GM21447 (cell line): ENCODE results near the gene MOG.
"Not testable (repeated sequence)": the region's sequence is repeated elsewhere in the genome, so short reads cannot be mapped to it uniquely, and the experiment has no call there.

Source experiments
- ATAC-seq: cut with Tn5 transposase; IDR thresholded peaks from one replicate; pipeline ENCODE4 v1.9.1; 2021; ENCODE audit not compliant: unreplicated experiment

MOG gene

GRCh38 chr6:29637247-29637646, 19.6 kb upstream of the MOG start:
- ATAC-seq: no peak

DNA sequence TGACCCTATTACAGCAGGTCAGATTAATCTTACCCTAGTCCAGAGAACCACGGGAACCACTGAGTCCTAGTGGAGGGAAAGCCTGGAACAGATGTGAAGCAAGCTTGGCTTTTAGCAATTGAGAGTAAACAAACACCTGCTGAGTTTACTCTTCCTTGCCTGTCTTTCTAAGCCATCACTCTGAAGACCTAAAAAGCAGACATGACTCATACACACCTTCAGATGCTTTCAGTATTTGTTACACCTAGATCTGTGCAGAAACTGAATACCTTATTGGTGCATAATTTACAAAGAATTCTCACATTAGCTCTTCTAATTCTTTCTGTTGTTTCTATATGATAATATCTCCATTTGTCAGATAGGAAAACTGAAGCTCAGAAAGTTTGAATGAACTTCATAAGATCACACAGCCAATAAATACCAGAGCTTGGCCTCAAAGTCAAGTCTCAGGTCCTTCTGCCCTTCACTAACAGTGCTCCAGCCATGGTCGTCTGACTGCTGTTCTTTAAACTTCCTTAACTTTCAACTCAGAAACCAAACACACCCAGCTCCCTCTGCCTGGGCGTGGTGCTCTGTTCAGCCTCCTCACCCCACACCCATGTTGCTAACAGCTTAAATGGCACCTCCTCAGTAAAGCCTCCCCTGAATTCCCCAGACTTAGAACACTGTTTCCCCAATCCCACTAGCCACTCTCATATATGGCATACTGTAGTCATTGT, 15.3 kb upstream of the MOG start:
- no peak for ATAC-seq

DNA sequence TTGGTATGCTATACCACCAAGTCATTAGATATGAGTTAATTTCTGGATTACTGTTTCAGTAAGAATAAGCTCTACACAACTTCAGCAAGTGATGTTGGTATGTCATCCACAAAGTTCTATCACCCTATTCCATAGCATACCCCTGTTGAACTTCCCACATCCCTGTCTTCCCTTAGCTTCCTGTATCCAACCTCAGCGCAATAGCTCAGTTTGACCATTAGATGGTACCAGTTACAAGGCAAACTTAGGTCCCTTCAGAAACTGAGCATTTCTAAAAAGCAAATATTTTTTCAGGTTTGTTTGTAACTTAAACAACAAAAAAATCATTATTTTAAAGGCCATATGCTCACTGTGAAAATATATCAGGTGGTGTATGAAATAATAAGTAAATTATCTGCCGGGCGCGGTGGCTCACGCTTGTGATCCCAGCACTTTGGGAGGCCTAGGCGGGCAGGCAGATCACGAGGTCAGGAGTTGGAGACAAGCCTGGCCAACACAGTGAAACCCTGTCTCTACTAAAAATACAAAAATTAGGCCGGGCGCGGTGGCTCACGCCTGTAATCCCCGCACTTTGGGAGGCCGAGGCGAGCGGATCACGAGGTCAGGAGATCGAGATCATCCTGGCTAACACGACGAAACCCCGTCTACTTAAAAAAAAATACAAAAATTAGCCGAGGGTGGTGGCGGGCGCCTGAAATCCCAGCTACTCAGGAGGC, 8.8 kb upstream of the MOG start:
- ATAC-seq: no peak

- peak; percentile 90 for ATAC-seq
These were observed 6.9 kb upstream of the MOG start for GRCh38 chr6:29649701-29650673.

DNA sequence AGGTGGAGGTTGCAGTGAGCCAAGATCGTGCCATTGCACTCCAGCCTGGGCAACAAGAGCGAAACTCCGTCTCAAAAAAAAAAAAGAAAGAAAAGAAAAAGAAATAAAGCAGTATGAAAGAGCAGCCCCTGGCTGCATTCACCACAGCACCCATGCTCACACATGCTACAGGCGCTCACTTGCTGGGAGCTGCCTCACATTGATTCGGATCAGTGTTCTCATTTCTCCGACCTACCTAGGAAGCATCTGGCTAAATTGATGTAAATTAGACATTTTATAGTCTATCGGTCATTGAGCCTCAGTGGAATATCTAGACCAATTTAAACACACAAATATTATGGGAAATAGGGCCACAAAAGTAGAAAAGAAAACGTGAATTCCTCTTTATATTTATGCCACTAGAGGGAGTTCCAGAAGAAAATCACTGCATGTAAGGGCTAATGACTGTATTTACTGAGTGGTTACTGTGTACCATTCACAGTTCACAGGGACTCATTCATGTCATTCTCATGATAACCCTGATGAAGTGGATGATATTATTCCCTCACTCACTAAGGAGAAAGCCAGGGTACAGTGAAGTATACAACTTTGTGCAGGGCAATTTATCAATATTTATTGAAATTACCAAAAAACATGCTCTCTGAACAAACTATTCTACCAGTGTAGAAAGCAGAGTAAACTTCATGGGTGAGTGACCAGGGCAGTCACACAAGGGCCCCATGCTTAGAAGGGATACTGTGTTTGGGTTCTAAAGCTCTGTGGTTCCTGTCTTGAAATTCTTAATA, 5.3 kb upstream of the MOG start:
- no peak for ATAC-seq

- no peak for ATAC-seq
These were observed 4.7 kb upstream of the MOG start for GRCh38 chr6:29652198-29652584.

GRCh38 chr6:29653452-29654038, 3.3 kb upstream of the MOG start:
- ATAC-seq: no peak

GRCh38 chr6:29655658-29656057, 1.2 kb upstream of the MOG start:
- ATAC-seq: no peak

GRCh38 chr6:29656157-29656556, 735 bp upstream of the MOG start:
- no peak for ATAC-seq

DNA sequence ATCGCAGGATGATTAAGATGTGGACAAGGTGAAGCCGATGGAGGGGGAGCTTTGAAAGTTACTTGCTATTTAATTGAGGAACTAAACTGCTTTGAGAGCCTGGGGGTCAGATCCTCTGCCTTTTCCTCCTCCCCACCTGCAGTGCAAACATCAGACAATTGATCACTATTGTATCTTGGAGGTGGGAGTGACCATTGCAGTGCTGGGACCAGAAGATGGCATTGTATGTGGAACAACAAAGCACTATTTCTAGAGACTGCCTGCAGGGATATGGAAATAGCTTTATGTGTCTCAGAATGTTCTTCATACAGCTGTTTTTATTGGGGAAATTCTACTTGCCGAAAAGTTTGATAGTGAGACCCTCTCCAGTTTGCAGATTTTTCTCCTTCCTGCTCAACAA, 4.2 kb downstream of the MOG start:
- no peak for ATAC-seq

DNA sequence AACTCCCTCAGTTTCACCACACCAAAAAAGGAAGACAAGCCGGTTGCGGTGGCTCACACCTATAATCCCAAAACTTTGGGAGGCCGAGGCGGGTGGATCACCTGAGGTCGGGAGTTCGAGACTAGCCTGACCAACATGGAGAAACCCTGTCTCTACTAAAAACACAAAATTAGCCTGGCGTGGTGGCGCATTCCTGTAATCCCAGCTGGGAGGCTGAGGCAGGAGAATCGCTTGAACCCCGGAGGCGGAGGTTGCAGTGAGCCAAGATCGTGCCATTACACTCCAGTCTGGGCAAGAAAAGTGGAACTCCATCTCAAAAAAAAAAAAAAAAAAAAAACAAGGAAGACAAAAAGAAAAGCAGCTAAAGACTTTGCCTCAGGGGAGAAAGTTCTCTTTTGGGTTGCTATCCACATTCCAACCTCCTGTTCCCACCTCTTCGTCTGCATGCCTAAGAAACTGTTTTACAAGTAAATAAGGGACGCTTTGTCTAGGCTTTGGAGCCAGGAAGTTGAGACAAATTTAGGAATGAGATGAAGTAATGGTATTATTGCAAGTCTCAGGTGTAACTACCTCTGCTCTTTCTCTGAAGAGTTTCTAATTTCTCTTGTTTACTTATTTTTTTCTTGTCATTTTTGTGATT, 4.7 kb downstream of the MOG start:
- not testable (repeated sequence) for ATAC-seq

GRCh38 chr6:29663300-29664042, 6.6 kb downstream of the MOG start:
- ATAC-seq: no peak

GRCh38 chr6:29665942-29666825, 9.3 kb downstream of the MOG start:
- no peak for ATAC-seq

DNA sequence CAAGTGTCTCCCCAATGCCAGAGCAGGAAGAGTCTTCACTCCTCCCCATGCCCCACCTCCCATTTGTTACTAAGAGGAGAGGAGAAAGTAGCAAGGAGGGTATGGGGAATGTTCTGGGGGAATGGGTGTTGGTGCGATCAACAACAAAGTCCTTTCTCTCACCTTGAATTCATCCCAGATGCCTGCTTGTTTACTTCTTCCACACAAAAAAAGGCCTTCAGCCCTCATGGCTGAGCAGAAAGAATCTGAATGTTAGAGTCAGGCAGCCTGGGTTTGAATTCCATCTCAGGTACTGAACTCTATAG, 9.9 kb downstream of the MOG start:
- no peak for ATAC-seq

- ATAC-seq: no peak
These were observed 10.3 kb downstream of the MOG start for GRCh38 chr6:29667158-29667557.

DNA sequence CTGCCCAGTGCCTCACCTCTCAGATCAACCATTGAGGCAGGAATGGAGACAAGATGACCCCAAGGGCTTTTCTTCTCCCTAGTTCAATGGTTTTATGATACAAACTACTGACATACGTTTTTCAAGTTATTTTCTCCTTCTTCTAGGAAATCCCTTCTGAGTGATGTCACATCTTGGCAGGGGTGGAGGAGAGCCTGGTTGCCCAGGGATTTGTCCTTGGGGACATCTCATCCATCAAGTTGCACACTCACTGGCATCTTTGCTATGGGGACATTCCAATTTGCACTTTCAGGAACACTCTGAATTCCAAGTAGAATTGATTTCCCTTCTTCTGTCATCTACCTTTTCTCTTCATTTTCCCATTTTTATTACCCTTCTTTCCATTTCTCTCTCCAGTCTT, 14.1 kb downstream of the MOG start:
- ATAC-seq: no peak

DNA sequence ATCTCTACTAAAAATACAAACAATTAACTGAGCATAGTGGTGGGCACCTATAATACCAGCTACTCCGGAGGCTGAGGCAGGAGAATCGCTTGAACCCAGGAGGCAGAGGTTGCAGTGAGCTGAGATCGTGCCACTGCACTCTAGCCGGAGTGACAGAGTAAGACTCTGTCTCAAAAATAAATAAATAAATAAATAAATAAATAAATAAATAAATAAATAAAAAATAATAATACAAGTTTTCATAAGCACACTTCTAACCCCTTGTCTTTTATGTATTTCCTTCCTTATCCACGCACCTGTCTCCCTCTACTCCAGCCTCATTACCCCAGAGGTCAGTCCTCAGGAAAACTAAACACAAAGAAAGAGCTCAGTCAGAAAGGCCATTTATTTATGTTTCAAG, 15.2 kb downstream of the MOG start:
- ATAC-seq: not testable (repeated sequence)

- no peak for ATAC-seq
These were observed 16.3 kb downstream of the MOG start for GRCh38 chr6:29673161-29673560.
